Esophagus squamous epithelium (tissue), 4 donors: ENCODE results near the gene S100A14.

Experiments used
- CTCF ChIP-seq, 6 experiments: fragments of 450-650 bp in 4 of 6; fragments of 200-600 bp in 2 of 6; sonication (generic) in 2 of 6; IDR thresholded peaks; one replicate each; pipeline ENCODE4 v1.5.1; 2016 to 2019; ENCODE audit warnings: antibody characterized with exemption in 6 of 6, mild to moderate bottlenecking in 4 of 6, moderate library complexity in 4 of 6
- POLR2A ChIP-seq, 4 donors: fragments of 450-650 bp; IDR thresholded peaks; one replicate each; pipeline ENCODE4 v1.6.1; 2017; ENCODE audit warnings: antibody characterized with exemption in 4 of 4, mild to moderate bottlenecking in 4 of 4, moderate library complexity in 3 of 4

GRCh38 chr1:153643816-153644215 lies 27.7 kb upstream of the S100A14 start:
- no peak for TF ChIP-seq CTCF (IDR thresholded peaks at IDR 0.05)
- TF ChIP-seq POLR2A (IDR thresholded peaks at IDR 0.05) = no peak
